PFSK-1 (cell line): ENCODE data around the gene DCTN2.

Experiments used
- FOXP2 ChIP-seq: optimal IDR thresholded peaks from 2 replicates; pipeline ENCODE3; 2011; ENCODE audit warnings: borderline replicate concordance, control low read depth, inconsistent platforms; ENCODE audit not compliant: insufficient read depth; ENCODE audit errors: extremely low read length, extremely low read depth
- POLR2AphosphoS5 ChIP-seq: IDR thresholded peaks from 2 replicates; pipeline ENCODE4 v1.6.1; 2012; ENCODE audit warnings: low read depth, mild to moderate bottlenecking, control low read depth, low read length, moderate library complexity
- SIN3A ChIP-seq: IDR thresholded peaks from 2 replicates; pipeline ENCODE4 v1.6.1; 2012; ENCODE audit warnings: mild to moderate bottlenecking, low read length, moderate library complexity, borderline replicate concordance; ENCODE audit not compliant: insufficient read depth
- TAF1 ChIP-seq: IDR thresholded peaks from 2 replicates; pipeline ENCODE4 v1.6.1; 2012; ENCODE audit warnings: low read length, control low read depth, borderline replicate concordance; ENCODE audit not compliant: insufficient read depth
- TF ChIP-seq, protein P1 (sequence below), 2 experiments: IDR thresholded peaks; 2 replicates each; pipeline versions ENCODE4 v1.6.1 to v1.8.0; 2011 to 2012; ENCODE audit warnings: low read depth in 2 of 2, low read length in 2 of 2, control low read depth in 1 of 2, inconsistent platforms in 1 of 2, mild to moderate bottlenecking in 1 of 2, moderate library complexity in 1 of 2; ENCODE audit not compliant: insufficient read depth in 1 of 2

DCTN2 gene

GRCh38 chr12:57584050-57584449 lies 37.1 kb upstream of the DCTN2 start:
- TF ChIP-seq POLR2AphosphoS5, result no peak
- no peak for TF ChIP-seq TAF1
- no peak for TF ChIP-seq FOXP2
- no peak for TF ChIP-seq SIN3A
- TF ChIP-seq, protein P1, sequence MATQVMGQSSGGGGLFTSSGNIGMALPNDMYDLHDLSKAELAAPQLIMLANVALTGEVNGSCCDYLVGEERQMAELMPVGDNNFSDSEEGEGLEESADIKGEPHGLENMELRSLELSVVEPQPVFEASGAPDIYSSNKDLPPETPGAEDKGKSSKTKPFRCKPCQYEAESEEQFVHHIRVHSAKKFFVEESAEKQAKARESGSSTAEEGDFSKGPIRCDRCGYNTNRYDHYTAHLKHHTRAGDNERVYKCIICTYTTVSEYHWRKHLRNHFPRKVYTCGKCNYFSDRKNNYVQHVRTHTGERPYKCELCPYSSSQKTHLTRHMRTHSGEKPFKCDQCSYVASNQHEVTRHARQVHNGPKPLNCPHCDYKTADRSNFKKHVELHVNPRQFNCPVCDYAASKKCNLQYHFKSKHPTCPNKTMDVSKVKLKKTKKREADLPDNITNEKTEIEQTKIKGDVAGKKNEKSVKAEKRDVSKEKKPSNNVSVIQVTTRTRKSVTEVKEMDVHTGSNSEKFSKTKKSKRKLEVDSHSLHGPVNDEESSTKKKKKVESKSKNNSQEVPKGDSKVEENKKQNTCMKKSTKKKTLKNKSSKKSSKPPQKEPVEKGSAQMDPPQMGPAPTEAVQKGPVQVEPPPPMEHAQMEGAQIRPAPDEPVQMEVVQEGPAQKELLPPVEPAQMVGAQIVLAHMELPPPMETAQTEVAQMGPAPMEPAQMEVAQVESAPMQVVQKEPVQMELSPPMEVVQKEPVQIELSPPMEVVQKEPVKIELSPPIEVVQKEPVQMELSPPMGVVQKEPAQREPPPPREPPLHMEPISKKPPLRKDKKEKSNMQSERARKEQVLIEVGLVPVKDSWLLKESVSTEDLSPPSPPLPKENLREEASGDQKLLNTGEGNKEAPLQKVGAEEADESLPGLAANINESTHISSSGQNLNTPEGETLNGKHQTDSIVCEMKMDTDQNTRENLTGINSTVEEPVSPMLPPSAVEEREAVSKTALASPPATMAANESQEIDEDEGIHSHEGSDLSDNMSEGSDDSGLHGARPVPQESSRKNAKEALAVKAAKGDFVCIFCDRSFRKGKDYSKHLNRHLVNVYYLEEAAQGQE (IDR thresholded peaks at IDR 0.05; ENCODE audit: insufficient read depth in 1 of 2, low read depth in 2 of 2, low read length in 2 of 2), result no peak

DNA sequence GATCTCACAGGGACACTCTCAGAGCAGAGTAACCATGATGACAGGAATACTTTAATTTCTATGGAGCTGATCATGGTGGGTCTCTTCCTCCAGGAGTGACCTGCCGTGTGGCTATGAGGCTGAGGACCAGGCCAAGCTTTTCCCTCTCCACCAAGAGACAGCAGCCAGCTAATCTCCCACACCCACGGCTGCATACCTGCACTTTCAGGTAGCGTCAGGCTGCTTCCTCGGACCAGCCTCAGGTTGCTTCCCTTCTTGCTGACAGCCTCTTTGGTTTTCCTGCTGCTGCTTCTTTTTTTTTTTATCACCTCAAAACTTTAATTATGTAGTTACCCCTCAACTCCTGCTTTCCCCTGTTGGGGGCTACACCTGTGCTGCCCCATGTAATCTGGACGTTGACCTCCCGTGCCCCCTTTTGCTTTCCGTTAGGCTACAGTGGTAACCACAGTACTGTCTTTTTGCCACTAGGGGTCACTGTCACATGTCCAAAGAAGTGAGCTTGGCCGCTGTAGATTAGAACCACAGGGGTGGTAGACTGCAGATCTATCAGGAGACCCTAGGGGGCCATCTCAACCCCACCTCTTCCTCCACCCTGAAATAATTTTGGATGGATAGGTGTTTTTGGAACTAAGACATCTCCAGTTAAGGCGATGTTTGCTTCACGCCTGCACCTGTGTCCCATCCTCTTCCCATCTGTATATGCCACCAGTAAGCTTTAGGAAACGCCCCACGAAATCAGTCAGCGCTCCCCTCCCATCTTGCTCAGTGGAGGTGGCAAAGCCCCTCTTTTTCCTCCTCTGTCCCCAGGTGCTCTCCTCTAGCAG lies 36.2 kb upstream of the DCTN2 start:
- TF ChIP-seq TAF1 (no peak), SIN3A (no peak), FOXP2 (no peak), POLR2AphosphoS5 (no peak)
- TF ChIP-seq, protein P1 (IDR thresholded peaks at IDR 0.05; ENCODE audit: insufficient read depth in 1 of 2, low read depth in 2 of 2, low read length in 2 of 2), result no peak

DNA sequence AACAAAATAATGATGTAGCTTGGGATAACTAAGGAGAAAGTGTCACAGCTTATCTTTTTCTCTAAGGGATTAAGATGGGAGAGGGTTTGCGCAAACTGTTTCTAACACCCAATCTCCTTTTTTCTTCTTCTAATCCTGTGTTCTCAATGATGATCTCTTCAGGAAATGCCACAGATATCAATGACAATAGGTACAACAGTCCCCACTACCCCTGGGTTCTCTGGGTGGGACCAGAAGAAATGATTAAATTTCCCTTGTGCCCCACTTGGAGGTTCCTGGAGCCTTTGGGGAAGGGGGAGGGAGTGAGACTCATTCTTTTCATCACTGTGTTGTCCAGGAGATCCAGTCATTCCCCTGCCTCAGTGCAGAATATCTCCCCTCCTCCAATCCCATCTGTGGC lies 35.4 kb upstream of the DCTN2 start:
- TF ChIP-seq FOXP2, result no peak

GRCh38 chr12:57581802-57582201 lies 34.8 kb upstream of the DCTN2 start:
- TF ChIP-seq, protein P1 (IDR thresholded peaks at IDR 0.05; ENCODE audit: insufficient read depth in 1 of 2, low read depth in 2 of 2, low read length in 2 of 2), result no peak
- TF ChIP-seq FOXP2 (no peak), TAF1 (no peak), SIN3A (no peak), POLR2AphosphoS5 (no peak)

DNA sequence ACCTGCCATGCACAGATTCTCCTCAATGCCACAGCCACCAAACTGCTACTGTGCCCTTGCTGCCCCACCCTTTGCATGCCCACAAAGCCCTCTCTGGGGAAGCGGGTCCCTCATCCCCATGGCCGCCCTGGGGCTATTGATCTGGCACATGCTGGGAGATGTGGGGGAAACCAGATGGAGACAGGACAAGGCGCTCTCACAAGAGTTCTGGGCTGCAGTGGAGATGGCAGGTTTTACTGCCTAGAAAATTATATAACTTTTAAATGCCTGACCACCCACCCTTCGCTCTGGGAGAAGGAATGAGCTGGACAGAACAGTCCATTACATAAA lies 33.4 kb upstream of the DCTN2 start:
- TF ChIP-seq FOXP2 (no peak), SIN3A (no peak), POLR2AphosphoS5 (no peak), TAF1 (no peak)
- TF ChIP-seq, protein P1 (IDR thresholded peaks at IDR 0.05; ENCODE audit: insufficient read depth in 1 of 2, low read depth in 2 of 2, low read length in 2 of 2), result no peak
